HepG2 (cell line): ENCODE results near the gene NUDT21. TPM values are rescaled to one million over a fixed set of nuclear protein-coding genes. Genes with fewer than 3 reads are reported as not detected.

Experiments used
- ATAC-seq: fragments of 200-7000 bp; cut with Tn5 transposase; 3 replicates; pipeline ENCODE4 v1.9.1; 2020; ENCODE audit warnings: mild to moderate bottlenecking, moderate library complexity
- BruUV-seq: library from RNA; stranded (reverse); fragments of 400-500 nt; replicated peaks from 2 replicates; lab custom pipeline; 2021; lab: Mats Ljungman, UMichigan
- CTCF ChIA-PET: fragments of 300-600 bp; formaldehyde crosslinking; extraction: SDS; loops from one replicate; lab custom pipeline; 2021; ENCODE audit warnings: low total read pairs, inconsistent platforms, low intra/inter-chr PET ratio; lab: Yijun Ruan, JAX
- POLR2A ChIA-PET: fragments of 350-600 bp; sonication (Branson Sonifier 250); formaldehyde crosslinking; loops from one replicate; lab custom pipeline; 2020; ENCODE audit warnings: antibody characterized with exemption, inconsistent platforms; lab: Yijun Ruan, JAX
- DNase-seq: peaks from one replicate; pipeline ENCODE4 v3.0.0-alpha.2; 2015; ENCODE audit warnings: low spot score
- FAIRE-seq: peaks from 3 replicates; lab custom pipeline; 2011; peaks lifted over from hg19 to GRCh38; lab: Jason Lieb, UNC
- H2AFZ ChIP-seq: one replicate; pipeline ENCODE4 v1.6.1; 2011; ENCODE audit warnings: low read length, inconsistent platforms
- H3K27ac ChIP-seq: fragments of 300-600 bp; 3 replicates; pipeline ENCODE4 v1.8.0; 2011; ENCODE audit warnings: mixed run types, mild to moderate bottlenecking, mixed read lengths, low read length, inconsistent platforms; ENCODE audit not compliant: insufficient read depth; ENCODE audit errors: extremely low read length
- H3K27me3 ChIP-seq, 2 experiments: fragments of 200-600 bp in 1 of 2; 2 replicates in 1 of 2; 3 replicates in 1 of 2; pipeline versions ENCODE4 v1.6.0 to v1.8.0; 2011; ENCODE audit warnings: low read length in 2 of 2, mild to moderate bottlenecking in 2 of 2, moderate library complexity in 2 of 2, inconsistent platforms in 1 of 2; ENCODE audit not compliant: insufficient read depth in 2 of 2, control insufficient read depth in 1 of 2
- H3K36me3 ChIP-seq, 2 experiments: fragments of 200-600 bp in 1 of 2; replicated peaks in 1 of 2; 2 replicates in 1 of 2; 3 replicates in 1 of 2; pipeline versions ENCODE4 v1.5.1 to v1.8.0; 2011; ENCODE audit warnings: low read length in 2 of 2, inconsistent platforms in 1 of 2; ENCODE audit not compliant: insufficient read depth in 2 of 2, control insufficient read depth in 1 of 2
- H3K4me1 ChIP-seq: 2 replicates; pipeline ENCODE4 v1.5.1; 2012; ENCODE audit warnings: low read length, inconsistent platforms; ENCODE audit not compliant: insufficient read depth
- H3K4me2 ChIP-seq: 2 replicates; pipeline ENCODE4 v1.6.0; 2011; ENCODE audit warnings: low read depth, low read length, inconsistent platforms
- H3K4me3 ChIP-seq, 3 experiments: fragments of 200-600 bp in 1 of 3; sonication (generic), shearing (Covaris generic) in 1 of 3; replicated peaks in 1 of 3; 2 replicates each; pipeline ENCODE4 v1.5.1; 2011 to 2016; ENCODE audit warnings: low read length in 3 of 3, inconsistent platforms in 2 of 3, low read depth in 2 of 3, mild to moderate bottlenecking in 2 of 3, control low read depth in 1 of 3, mixed read lengths in 1 of 3; ENCODE audit not compliant: insufficient read depth in 1 of 3
- H3K79me2 ChIP-seq: one replicate; pipeline ENCODE4 v1.6.1; 2011; ENCODE audit warnings: low read length, inconsistent platforms; ENCODE audit not compliant: insufficient read depth
- H3K9ac ChIP-seq: 2 replicates; pipeline ENCODE4 v1.6.0; 2011; ENCODE audit warnings: mild to moderate bottlenecking, low read depth, low read length, inconsistent platforms; ENCODE audit not compliant: insufficient read depth
- H3K9me3 ChIP-seq: 2 replicates; pipeline ENCODE4 v1.5.1; 2012; ENCODE audit warnings: mild to moderate bottlenecking, low read length
- H4K20me1 ChIP-seq: 2 replicates; pipeline ENCODE4 v1.6.0; 2011; ENCODE audit warnings: inconsistent platforms, mild to moderate bottlenecking, low read length, moderate library complexity; ENCODE audit not compliant: insufficient read depth
- HNF1A ChIP-seq, 2 experiments: sonication (generic) in 1 of 2; formaldehyde crosslinking in 1 of 2; IDR thresholded peaks; 2 replicates each; pipeline versions ENCODE4 v1.4.0 to v1.6.1; 2016 to 2020; ENCODE audit warnings: borderline replicate concordance in 1 of 2, low read depth in 1 of 2, mild to moderate bottlenecking in 1 of 2, missing genetic modification reagents in 1 of 2
- KMT2A ChIP-seq: sonication (generic); formaldehyde crosslinking; IDR thresholded peaks from 2 replicates; pipeline ENCODE4 v1.4.0; 2020; ENCODE audit warnings: missing genetic modification reagents
- POLR2A ChIP-seq, 2 experiments: IDR thresholded peaks; 2 replicates each; pipeline ENCODE4 v1.6.1; 2011; ENCODE audit warnings: low read depth in 2 of 2, low read length in 2 of 2, mild to moderate bottlenecking in 1 of 2, moderate library complexity in 1 of 2; ENCODE audit not compliant: insufficient read depth in 1 of 2
- TCF7L2 ChIP-seq: IDR thresholded peaks from 2 replicates; pipeline ENCODE4 v1.6.1; 2011; ENCODE audit warnings: mild to moderate bottlenecking, low read depth, low read length, moderate library complexity
- ZNF3 ChIP-seq: IDR thresholded peaks from 2 replicates; pipeline ENCODE4 v1.7.0; 2017; ENCODE audit warnings: inconsistent platforms
- ZNF589 ChIP-seq: sonication (generic); formaldehyde crosslinking; conservative IDR thresholded peaks from 2 replicates; pipeline ENCODE4 v1.8.0; 2022; ENCODE audit warnings: mild to moderate bottlenecking, moderate library complexity, missing genetic modification reagents
- WGBS: methylation state at CpG from one replicate; pipeline ENCODE4 v1.1.6; 2017; ENCODE audit warnings: low lambda C conversion rate; 5-methylcytosine and 5-hydroxymethylcytosine counted together
- in situ Hi-C: cut with HindIII; loops from 2 replicates; pipeline ENCODE4 v1.10.0; 2017; ENCODE audit warnings: low pct_unique_long_range_greater_than_20kb; ENCODE audit not compliant: extremely low pct_ligation_motif_present
- intact Hi-C: fragments of 100-400 bp; cut with micrococcal nuclease; formaldehyde crosslinking; loops from one replicate; pipeline ENCODE4 v1.10.0; 2022; ENCODE audit not compliant: unreplicated experiment
- polyA plus RNA-seq, 8 experiments: library from polyadenylated mRNA; depleted of rRNA in 3 of 8; stranded (reverse) in 7 of 8; unstranded in 1 of 8; fragments of >200 nt; fragmentation: Illumina TruSeq in 4 of 8; extraction: Trizol in 4 of 8; gene quantifications; 2 replicates each; pipeline versions ENCODE4 v1.2.1 to v1.2.3, GENCODE V29; 2011 to 2016; ENCODE audit warnings: low read depth in 4 of 8, missing spikeins in 1 of 8, mixed read lengths in 1 of 8; ENCODE audit not compliant: insufficient read depth in 1 of 8
- total RNA-seq, 5 experiments: library from RNA; depleted of rRNA; stranded (reverse); fragments of >200 nt; fragmentation: Illumina TruSeq; extraction: Trizol; gene quantifications; 2 replicates each; pipeline ENCODE4 v1.2.3, GENCODE V29; 2016; ENCODE audit warnings: low read depth in 1 of 5

Gene NUDT21
- total and polyA plus RNA-seq, 2 of the 13 experiments (the other 11 are each of a cell fraction or from before 2014, with no cell fraction given): 177 to 210 TPM

- H3K79me2 ChIP-seq: no peaks in the 10 kb centered on the region
- POLR2A ChIA-PET: interaction anchor here (1.6 kb wide), 1 partner anchor 20 kb away, joined by 5 read pairs; the partner anchor contains the start of genes NUDT21 and OGFOD1
- DNase-seq: no peak
- WGBS: 98% methylated on average over 1 of the region's 1 CpG
- H3K4me3 ChIP-seq: no peak overlapping the region
- no peak overlapping the region for H3K27ac ChIP-seq
- no peak for TF ChIP-seq KMT2A
- no peak for TF ChIP-seq ZNF589
- no peak for TF ChIP-seq TCF7L2
- TF ChIP-seq HNF1A (IDR thresholded peaks at IDR 0.05; ENCODE audit: low read depth): no peak
- no peak for TF ChIP-seq HNF1A (CRISPR knock-in tag; IDR thresholded peaks at IDR 0.05; ENCODE audit: borderline replicate concordance)
- no peak for TF ChIP-seq POLR2A (IDR thresholded peaks at IDR 0.05; ENCODE audit: insufficient read depth in 1 of 2, low read depth in 2 of 2, low read length in 2 of 2)
- peak; percentile 85 for TF ChIP-seq ZNF3
- TF ChIP-seq, all 625 proteins: peak for 1
- Histone ChIP-seq H4K20me1 (no peaks in the 10 kb centered on the region), H3K4me2 (no peak overlapping the region), H3K27me3 (no peaks in the 10 kb centered on the region), H3K4me1 (no peaks in the 10 kb centered on the region), H3K36me3 (peaks cover 42 to 80% of the 10 kb centered on the region in 2 experiments), H3K9ac (no peak overlapping the region), H3K9me3 (no peaks in the 10 kb centered on the region), H2AFZ (no peak overlapping the region)
- CTCF ChIA-PET: no interaction called here
- BruUV-seq: TSS peak; percentile 16
- in situ Hi-C loops: no loop called here
- intact Hi-C loops: no loop called here
- ATAC-seq: no peak
- no peak for FAIRE-seq
These were observed 19.5 kb upstream of the NUDT21 start for GRCh38 chr16:56470666-56471065.
